ENCODE measurements around the gene MYLK4.

The MYLK4 gene

GRCh38 chr6:2663123-2663522, 87.6 kb downstream of the MYLK4 start:
- DNase-seq (ENCODE audit: low read depth in 3 of 3): no peak

- no peak for DNase-seq (ENCODE audit: low read depth in 3 of 3)
These were observed 89.1 kb downstream of the MYLK4 start for GRCh38 chr6:2661651-2662050.

GRCh38 chr6:2659882-2660281, 90.8 kb downstream of the MYLK4 start:
- no peak for DNase-seq (ENCODE audit: low read depth in 3 of 3)

GRCh38 chr6:2659381-2659780, 91.3 kb downstream of the MYLK4 start:
- DNase-seq (ENCODE audit: low read depth in 3 of 3): no peak

- no peak for DNase-seq (ENCODE audit: low read depth in 3 of 3)
These were observed 91.9 kb downstream of the MYLK4 start for GRCh38 chr6:2658788-2659187.

- no peak for DNase-seq (ENCODE audit: low read depth in 3 of 3)
These were observed 94.2 kb downstream of the MYLK4 start for GRCh38 chr6:2656460-2657079.

GRCh38 chr6:2655844-2656433, 94.8 kb downstream of the MYLK4 start:
- DNase-seq (ENCODE audit: low read depth in 3 of 3): no peak

- DNase-seq (ENCODE audit: low read depth in 3 of 3): no peak
These were observed 97.2 kb downstream of the MYLK4 start for GRCh38 chr6:2653369-2654032.

- no peak for DNase-seq (ENCODE audit: low read depth in 3 of 3)
These were observed 98.1 kb downstream of the MYLK4 start for GRCh38 chr6:2652611-2653010.

- no peak for DNase-seq (ENCODE audit: low read depth in 3 of 3)
These were observed 98.8 kb downstream of the MYLK4 start for GRCh38 chr6:2651961-2652360.

- no peak for DNase-seq (ENCODE audit: low read depth in 3 of 3)
These were observed 99.2 kb downstream of the MYLK4 start for GRCh38 chr6:2651536-2651935.

GRCh38 chr6:2646346-2646745, 104.4 kb downstream of the MYLK4 start:
- DNase-seq (ENCODE audit: low read depth in 3 of 3): no peak

GRCh38 chr6:2643935-2644539, 106.7 kb downstream of the MYLK4 start:
- DNase-seq (ENCODE audit: low read depth in 3 of 3): no peak

GRCh38 chr6:2643130-2643529, 107.6 kb downstream of the MYLK4 start:
- no peak for DNase-seq (ENCODE audit: low read depth in 3 of 3)

GRCh38 chr6:2641044-2641725, 109.5 kb downstream of the MYLK4 start:
- no peak for DNase-seq (ENCODE audit: low read depth in 3 of 3)

- DNase-seq (ENCODE audit: low read depth in 3 of 3): no peak
These were observed 110.2 kb downstream of the MYLK4 start for GRCh38 chr6:2640551-2640950.

GRCh38 chr6:2639896-2640295, 110.8 kb downstream of the MYLK4 start:
- no peak for DNase-seq (ENCODE audit: low read depth in 3 of 3)

- DNase-seq (ENCODE audit: low read depth in 3 of 3): no peak
These were observed 111.6 kb downstream of the MYLK4 start for GRCh38 chr6:2639167-2639566.

GRCh38 chr6:2636672-2637071, 114.0 kb downstream of the MYLK4 start:
- DNase-seq (ENCODE audit: low read depth in 3 of 3): no peak

GRCh38 chr6:2635911-2636310, 114.8 kb downstream of the MYLK4 start:
- DNase-seq (ENCODE audit: low read depth in 3 of 3): no peak

- peak; percentile 66 to 82 (median 75) for DNase-seq (ENCODE audit: low read depth in 3 of 3)
These were observed 116.4 kb downstream of the MYLK4 start for GRCh38 chr6:2634139-2634964.
